GM18858 (cell line): Measurements from ENCODE around the gene PCDHB10.
"Not testable (repeated sequence)": the region's sequence is repeated elsewhere in the genome, so short reads cannot be mapped to it uniquely, and the experiment has no call there.

ENCODE experiments used
- ATAC-seq: cut with Tn5 transposase; IDR thresholded peaks from one replicate; pipeline ENCODE4 v1.9.1; 2021; ENCODE audit not compliant: unreplicated experiment

The PCDHB10 gene

DNA sequence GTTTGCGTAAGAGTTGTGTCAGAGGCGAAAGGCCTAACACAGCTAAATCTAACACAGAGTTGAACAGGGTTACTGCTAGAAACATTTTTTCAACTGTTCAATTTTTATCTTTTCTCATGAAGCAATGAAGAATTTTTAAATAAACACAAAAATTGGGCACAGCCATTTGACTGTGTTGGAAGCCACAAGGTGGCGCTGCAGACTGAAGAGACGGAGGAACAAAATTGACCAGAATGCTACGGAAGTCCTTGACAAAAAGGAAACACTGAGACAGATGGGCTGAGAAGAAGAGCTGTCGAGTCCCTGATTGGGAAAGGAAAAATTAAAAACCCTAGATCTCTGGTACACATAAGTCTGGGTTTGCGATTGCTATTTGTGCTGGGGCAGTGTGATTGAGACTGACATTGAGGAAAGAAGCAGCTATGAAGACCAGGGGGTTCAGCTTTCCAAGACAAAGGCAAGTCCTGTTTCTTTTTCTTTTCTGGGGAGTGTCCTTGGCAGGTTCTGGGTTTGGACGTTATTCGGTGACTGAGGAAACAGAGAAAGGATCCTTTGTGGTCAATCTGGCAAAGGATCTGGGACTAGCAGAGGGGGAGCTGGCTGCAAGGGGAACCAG, 5.1 kb upstream of the PCDHB10 start, which contains the start of gene PCDHB9:
Gene PCDHB9, plus strand, starts transcription at position 265 of the 616 bp plus-strand sequence. Its CDS starts 158 bp downstream, at position 423.
- ATAC-seq: no peak

GRCh38 chr5:141188682-141189081, 3.5 kb upstream of the PCDHB10 start:
- ATAC-seq: not testable (repeated sequence)

- not testable (repeated sequence) for ATAC-seq
These were observed 3.0 kb upstream of the PCDHB10 start for GRCh38 chr5:141189131-141189530.

DNA sequence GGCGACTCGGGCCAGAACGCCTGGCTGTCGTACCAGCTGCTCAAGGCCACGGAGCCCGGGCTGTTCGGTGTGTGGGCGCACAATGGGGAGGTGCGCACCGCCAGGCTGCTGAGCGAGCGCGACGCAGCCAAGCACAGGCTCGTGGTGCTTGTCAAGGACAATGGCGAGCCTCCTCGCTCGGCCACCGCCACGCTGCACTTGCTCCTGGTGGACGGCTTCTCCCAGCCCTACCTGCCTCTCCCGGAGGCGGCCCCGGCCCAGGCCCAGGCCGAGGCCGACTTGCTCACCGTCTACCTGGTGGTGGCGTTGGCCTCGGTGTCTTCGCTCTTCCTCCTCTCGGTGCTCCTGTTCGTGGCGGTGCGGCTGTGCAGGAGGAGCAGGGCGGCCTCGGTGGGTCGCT, 2.2 kb downstream of the PCDHB10 start:
- ATAC-seq: not testable (repeated sequence)

GRCh38 chr5:141196363-141196762, 4.2 kb downstream of the PCDHB10 start:
- no peak for ATAC-seq

- no peak for ATAC-seq
These were observed 7.4 kb downstream of the PCDHB10 start, which contains the start of gene PCDHB11 for GRCh38 chr5:141199359-141200235. Gene PCDHB11, plus strand, starts transcription at chr5:141199627. Its CDS starts 148 bp downstream, at chr5:141199775.

- ATAC-seq: not testable (repeated sequence)
These were observed 9.0 kb downstream of the PCDHB10 start for GRCh38 chr5:141201126-141201525.

- ATAC-seq: not testable (repeated sequence)
These were observed 9.5 kb downstream of the PCDHB10 start for GRCh38 chr5:141201646-141202045.

DNA sequence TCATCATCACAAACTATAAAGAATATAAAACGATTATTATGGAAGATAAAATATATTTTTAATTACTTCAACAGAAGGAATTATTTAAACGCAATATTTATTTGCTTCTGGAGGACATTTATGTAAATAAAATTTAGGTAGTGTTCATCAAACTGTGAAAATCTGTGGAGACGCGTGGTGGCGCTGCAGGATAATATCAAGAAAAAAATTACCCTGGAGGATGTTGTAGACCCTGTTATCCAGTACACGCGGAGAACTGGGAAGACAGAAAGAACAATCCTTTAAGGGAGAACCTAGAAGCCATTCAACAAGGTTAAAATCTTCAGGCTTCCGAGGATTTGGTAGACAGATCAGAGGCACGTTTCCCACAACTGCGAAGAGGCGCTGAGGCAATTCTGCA, 16.3 kb downstream of the PCDHB10 start, which contains the start of gene PCDHB12:
Gene PCDHB12, plus strand, starts transcription at position 242 of the 400 bp plus-strand sequence. CDS start 189 bp downstream, outside the sequence.
- no peak for ATAC-seq

- ATAC-seq: not testable (repeated sequence)
These were observed 18.1 kb downstream of the PCDHB10 start for GRCh38 chr5:141210281-141210680.

GRCh38 chr5:141210849-141211248, 18.7 kb downstream of the PCDHB10 start:
- not testable (repeated sequence) for ATAC-seq

- ATAC-seq: not testable (repeated sequence)
These were observed 21.6 kb downstream of the PCDHB10 start, which contains the start of gene PCDHB13 for GRCh38 chr5:141213656-141214339. Gene PCDHB13, plus strand, starts transcription at chr5:141213919. Its CDS starts 205 bp downstream, at chr5:141214124.

DNA sequence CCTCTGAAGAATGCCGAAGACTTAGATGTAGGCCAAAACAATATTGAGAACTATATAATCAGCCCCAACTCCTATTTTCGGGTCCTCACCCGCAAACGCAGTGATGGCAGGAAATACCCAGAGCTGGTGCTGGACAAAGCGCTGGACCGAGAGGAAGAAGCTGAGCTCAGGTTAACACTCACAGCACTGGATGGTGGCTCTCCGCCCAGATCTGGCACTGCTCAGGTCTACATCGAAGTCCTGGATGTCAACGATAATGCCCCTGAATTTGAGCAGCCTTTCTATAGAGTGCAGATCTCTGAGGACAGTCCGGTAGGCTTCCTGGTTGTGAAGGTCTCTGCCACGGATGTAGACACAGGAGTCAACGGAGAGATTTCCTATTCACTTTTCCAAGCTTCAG, 22.4 kb downstream of the PCDHB10 start:
- not testable (repeated sequence) for ATAC-seq

GRCh38 chr5:141215504-141215903, 23.4 kb downstream of the PCDHB10 start:
- not testable (repeated sequence) for ATAC-seq

GRCh38 chr5:141216035-141216434, 23.9 kb downstream of the PCDHB10 start:
- not testable (repeated sequence) for ATAC-seq

DNA sequence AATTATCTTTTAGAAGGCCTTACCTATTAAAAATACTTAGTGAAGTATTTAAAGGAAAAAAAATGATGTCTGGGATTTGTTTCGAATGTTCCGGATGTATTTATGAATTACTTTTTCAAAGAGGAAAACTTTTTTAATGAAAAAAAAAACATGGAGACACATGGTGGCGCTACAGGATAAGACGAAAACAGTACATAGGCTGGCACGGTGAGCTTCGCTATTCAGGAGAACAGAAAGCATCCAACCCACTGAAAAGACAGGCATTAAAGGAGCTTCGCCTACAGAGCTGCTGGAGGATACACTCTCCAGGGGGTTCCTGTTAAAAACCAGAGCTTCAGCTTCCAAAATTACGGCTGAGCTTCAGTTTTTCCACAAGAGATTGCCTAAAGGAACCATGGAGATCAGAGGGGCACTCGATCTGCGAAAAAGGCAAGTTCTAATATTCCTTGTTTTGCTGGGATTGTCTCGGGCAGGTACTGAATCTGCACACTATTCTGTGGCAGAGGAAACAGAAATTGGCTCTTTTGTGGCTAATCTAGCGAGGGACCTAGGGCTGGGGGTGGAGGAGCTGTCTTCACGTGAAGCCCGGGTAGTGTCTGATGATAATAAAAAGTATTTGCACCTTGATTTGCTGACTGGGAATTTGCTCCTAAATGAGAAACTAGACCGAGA, 31.1 kb downstream of the PCDHB10 start, which contains the start of gene PCDHB14:
Gene PCDHB14, plus strand, starts transcription at position 232 of the 672 bp plus-strand sequence. Its CDS starts 163 bp downstream, at position 395.
- no peak for ATAC-seq

DNA sequence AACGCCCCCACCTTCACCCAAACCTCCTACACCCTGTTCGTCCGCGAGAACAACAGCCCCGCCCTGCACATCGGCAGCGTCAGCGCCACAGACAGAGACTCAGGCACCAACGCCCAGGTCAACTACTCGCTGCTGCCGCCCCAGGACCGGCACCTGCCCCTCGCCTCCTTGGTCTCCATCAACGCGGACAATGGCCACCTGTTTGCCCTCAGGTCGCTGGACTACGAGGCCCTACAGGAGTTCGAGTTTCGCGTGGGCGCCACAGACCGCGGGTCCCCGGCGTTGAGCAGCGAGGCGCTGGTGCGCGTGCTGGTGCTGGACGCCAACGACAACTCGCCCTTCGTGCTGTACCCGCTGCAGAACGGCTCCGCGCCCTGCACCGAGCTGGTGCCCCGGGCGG, 32.7 kb downstream of the PCDHB10 start:
- ATAC-seq: not testable (repeated sequence)

DNA sequence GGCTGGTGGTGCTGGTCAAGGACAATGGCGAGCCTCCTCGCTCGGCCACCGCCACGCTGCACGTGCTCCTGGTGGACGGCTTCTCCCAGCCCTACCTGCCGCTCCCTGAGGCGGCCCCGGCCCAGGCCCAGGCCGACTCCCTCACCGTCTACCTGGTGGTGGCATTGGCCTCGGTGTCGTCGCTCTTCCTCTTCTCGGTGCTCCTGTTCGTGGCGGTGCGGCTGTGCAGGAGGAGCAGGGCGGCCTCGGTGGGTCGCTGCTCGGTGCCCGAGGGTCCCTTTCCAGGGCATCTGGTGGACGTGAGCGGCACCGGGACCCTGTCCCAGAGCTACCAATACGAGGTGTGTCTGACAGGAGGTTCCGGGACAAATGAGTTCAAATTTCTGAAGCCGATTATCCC, 33.3 kb downstream of the PCDHB10 start:
- ATAC-seq: not testable (repeated sequence)

DNA sequence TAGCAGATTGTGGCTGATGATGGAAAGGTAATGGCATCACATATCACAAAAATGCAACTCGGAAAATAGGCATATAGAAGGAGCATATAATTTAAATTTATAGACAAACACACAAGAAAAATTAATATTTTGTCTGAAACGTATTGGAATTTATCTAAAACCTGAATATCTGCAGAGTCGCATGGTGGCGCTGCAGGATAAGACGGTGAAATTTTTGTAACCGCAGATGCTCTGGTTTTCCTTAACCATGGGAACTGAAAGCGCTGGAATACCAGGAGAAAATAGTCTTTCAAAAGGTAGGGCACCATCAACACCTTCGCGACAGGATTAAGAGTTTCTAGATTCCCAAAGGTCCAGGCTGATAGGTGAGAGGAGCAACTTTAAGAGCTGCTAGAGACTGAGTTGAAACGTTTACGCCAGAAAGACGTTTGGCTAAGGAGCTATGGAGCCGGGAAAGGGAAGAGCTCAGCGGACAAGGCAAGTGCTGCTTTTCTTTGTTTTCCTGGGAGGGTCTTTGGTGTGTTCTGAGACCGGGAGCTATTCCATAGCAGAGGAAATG, 42.0 kb downstream of the PCDHB10 start:
- ATAC-seq: no peak

- not testable (repeated sequence) for ATAC-seq
These were observed 43.8 kb downstream of the PCDHB10 start for GRCh38 chr5:141235922-141236321.
